HEK293 (cell line): Measurements from ENCODE around the gene PITPNC1.

Source experiments
- HOXC10 ChIP-seq: sonication (generic); formaldehyde crosslinking; IDR thresholded peaks from 2 replicates; pipeline ENCODE4 v1.8.1; 2023; ENCODE audit warnings: mild to moderate bottlenecking, missing genetic modification reagents
- KLF10 ChIP-seq: fragments of 450-650 bp; IDR thresholded peaks from 2 replicates; pipeline ENCODE4 v1.5.1; 2018; ENCODE audit warnings: missing biosample characterization, mild to moderate bottlenecking, missing genetic modification characterization
- SETDB1 ChIP-seq: IDR thresholded peaks from one replicate; pipeline ENCODE4 v1.6.1; 2017; ENCODE audit warnings: mild to moderate bottlenecking, low read length, moderate library complexity, mixed read lengths; ENCODE audit not compliant: insufficient read length
- ZBTB17 ChIP-seq: fragments of 450-650 bp; formaldehyde crosslinking; IDR thresholded peaks from 2 replicates; pipeline ENCODE4 v1.5.1; 2016; ENCODE audit warnings: missing biosample characterization, missing genetic modification characterization
- ZFP69B ChIP-seq: fragments of 450-650 bp; formaldehyde crosslinking; IDR thresholded peaks from 2 replicates; pipeline ENCODE4 v1.5.1; 2016; ENCODE audit warnings: missing biosample characterization, missing genetic modification characterization
- ZNF114 ChIP-seq: fragments of 450-650 bp; formaldehyde crosslinking; IDR thresholded peaks from 2 replicates; pipeline ENCODE4 v1.5.0; 2017; ENCODE audit warnings: missing biosample characterization, missing genetic modification characterization
- ZNF169 ChIP-seq: fragments of 450-650 bp; formaldehyde crosslinking; IDR thresholded peaks from 2 replicates; pipeline ENCODE4 v1.5.1; 2016; ENCODE audit warnings: missing biosample characterization, missing genetic modification characterization
- ZNF19 ChIP-seq: fragments of 450-650 bp; formaldehyde crosslinking; IDR thresholded peaks from 2 replicates; pipeline ENCODE4; 2016; ENCODE audit warnings: missing biosample characterization, missing genetic modification characterization, low read depth
- ZNF223 ChIP-seq: fragments of 450-650 bp; formaldehyde crosslinking; IDR thresholded peaks from 2 replicates; pipeline ENCODE4 v1.5.1; 2016; ENCODE audit warnings: missing biosample characterization, missing genetic modification characterization
- ZNF248 ChIP-seq: fragments of 450-650 bp; formaldehyde crosslinking; IDR thresholded peaks from 2 replicates; pipeline ENCODE4 v1.5.1; 2017; ENCODE audit warnings: missing biosample characterization, missing genetic modification characterization
- ZNF324 ChIP-seq: fragments of 450-650 bp; formaldehyde crosslinking; IDR thresholded peaks from 2 replicates; pipeline ENCODE4 v1.5.1; 2016; ENCODE audit warnings: missing biosample characterization, missing genetic modification characterization
- ZNF341 ChIP-seq: fragments of 450-650 bp; formaldehyde crosslinking; IDR thresholded peaks from 2 replicates; pipeline ENCODE4; 2016; ENCODE audit warnings: low read depth, missing biosample characterization, missing genetic modification characterization
- ZNF394 ChIP-seq: fragments of 450-650 bp; formaldehyde crosslinking; IDR thresholded peaks from 2 replicates; pipeline ENCODE4 v1.5.1; 2016; ENCODE audit warnings: missing biosample characterization, missing genetic modification characterization, mild to moderate bottlenecking, moderate library complexity, borderline replicate concordance
- ZNF426 ChIP-seq: fragments of 450-650 bp; formaldehyde crosslinking; IDR thresholded peaks from 2 replicates; pipeline ENCODE4 v1.5.1; 2017; ENCODE audit warnings: missing biosample characterization, missing genetic modification characterization, mild to moderate bottlenecking, inconsistent platforms, moderate library complexity
- ZNF654 ChIP-seq: fragments of 450-650 bp; formaldehyde crosslinking; IDR thresholded peaks from 2 replicates; pipeline ENCODE4 v1.5.1; 2016; ENCODE audit warnings: low read depth, missing biosample characterization, missing genetic modification characterization
- ZNF830 ChIP-seq: fragments of 450-650 bp; IDR thresholded peaks from 2 replicates; pipeline ENCODE4 v1.5.0; 2018; ENCODE audit warnings: missing biosample characterization, missing genetic modification characterization, low read depth, mild to moderate bottlenecking, moderate library complexity
- ZSCAN16 ChIP-seq: fragments of 450-650 bp; formaldehyde crosslinking; IDR thresholded peaks from 2 replicates; pipeline ENCODE4 v1.5.1; 2016; ENCODE audit warnings: missing biosample characterization, missing genetic modification characterization
- TF ChIP-seq, protein P1 (sequence below): fragments of 450-650 bp; formaldehyde crosslinking; IDR thresholded peaks from 2 replicates; pipeline ENCODE4 v1.5.1; 2016; ENCODE audit warnings: missing biosample characterization, missing genetic modification characterization
- TF ChIP-seq, protein P2 (sequence below): fragments of 450-650 bp; formaldehyde crosslinking; IDR thresholded peaks from 2 replicates; pipeline ENCODE4 v1.5.1; 2016; ENCODE audit warnings: missing biosample characterization, missing genetic modification characterization, low read depth
- TF ChIP-seq, protein P3 (sequence below): fragments of 450-650 bp; formaldehyde crosslinking; IDR thresholded peaks from 2 replicates; pipeline ENCODE4 v1.5.1; 2016; ENCODE audit warnings: missing biosample characterization, missing genetic modification characterization
- TF ChIP-seq, protein P4 (sequence below): fragments of 450-650 bp; formaldehyde crosslinking; IDR thresholded peaks from 2 replicates; pipeline ENCODE4 v1.5.1; 2016; ENCODE audit warnings: missing biosample characterization, missing genetic modification characterization
- TF ChIP-seq, protein P5 (sequence below): fragments of 450-650 bp; IDR thresholded peaks from 2 replicates; pipeline ENCODE4 v1.5.1; 2018; ENCODE audit warnings: missing biosample characterization, mild to moderate bottlenecking, missing genetic modification characterization
- TF ChIP-seq, protein P6 (sequence below): fragments of 450-650 bp; formaldehyde crosslinking; IDR thresholded peaks from 2 replicates; pipeline ENCODE4 v1.5.1; 2016; ENCODE audit warnings: missing biosample characterization, missing genetic modification characterization
- TF ChIP-seq, protein P7 (sequence below): fragments of 450-650 bp; formaldehyde crosslinking; IDR thresholded peaks from 2 replicates; pipeline ENCODE4 v1.5.1; 2017; ENCODE audit warnings: missing biosample characterization, missing genetic modification characterization

The PITPNC1 gene

DNA sequence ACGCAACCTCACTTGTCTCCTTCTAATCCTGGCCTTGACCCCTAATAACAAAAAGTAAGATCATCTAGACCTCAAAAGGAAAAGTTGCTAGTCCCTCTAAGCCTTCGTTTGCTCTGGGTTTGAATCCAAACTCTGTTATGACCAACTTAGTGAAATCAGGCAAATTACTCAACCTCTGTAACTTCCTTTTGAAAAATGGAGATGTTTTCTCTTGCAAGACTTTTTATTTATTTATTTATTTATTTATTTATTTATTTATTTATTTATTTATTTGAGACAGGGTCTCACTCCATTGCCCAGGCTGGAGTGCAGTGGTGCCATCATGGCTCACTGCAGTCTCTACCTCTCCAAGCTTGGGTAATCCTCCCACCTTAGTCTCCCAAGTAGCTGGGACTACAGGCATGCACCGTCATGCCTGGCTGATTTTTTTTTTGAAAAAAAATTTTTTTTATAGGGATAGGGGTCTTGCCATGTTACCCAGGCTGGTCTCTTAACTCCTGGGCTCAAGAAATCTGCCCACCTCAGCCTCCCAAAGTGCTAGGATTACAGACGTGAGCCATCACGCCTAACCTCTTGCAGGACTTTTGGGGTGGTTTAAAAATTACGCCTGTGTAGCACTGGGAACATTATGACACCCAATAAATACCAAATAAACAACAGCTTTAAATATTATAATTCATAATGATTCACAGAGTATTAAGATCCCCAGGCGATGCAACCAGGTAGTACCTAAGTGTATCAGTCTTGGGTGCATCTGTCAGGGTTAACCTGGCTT lies 63.4 kb downstream of the PITPNC1 start (continued):
- TF ChIP-seq ZNF394 (tag by site-specific recombination) (peak; percentile 96), KLF10 (tag by site-specific recombination) (no peak), ZBTB17 (tag by site-specific recombination) (no peak), HOXC10 (CRISPR knock-in tag) (no peak), ZNF248 (tag by site-specific recombination) (no peak), ZNF169 (tag by site-specific recombination) (no peak), SETDB1 (no peak), ZNF341 (0 out of 2 replicates have a peak, but pooled peaks have one; percentile 29), ZNF654 (tag by site-specific recombination) (peak; percentile 39; the same call in 1 of the 2 replicates), ZNF426 (tag by site-specific recombination) (peak; percentile 89), ZNF324 (no peak), ZNF114 (no peak), ZNF19 (no peak), ZNF223 (tag by site-specific recombination) (no peak), ZFP69B (no peak), ZSCAN16 (tag by site-specific recombination) (no peak), ZNF830 (tag by site-specific recombination) (no peak)
- TF ChIP-seq, protein P1, sequence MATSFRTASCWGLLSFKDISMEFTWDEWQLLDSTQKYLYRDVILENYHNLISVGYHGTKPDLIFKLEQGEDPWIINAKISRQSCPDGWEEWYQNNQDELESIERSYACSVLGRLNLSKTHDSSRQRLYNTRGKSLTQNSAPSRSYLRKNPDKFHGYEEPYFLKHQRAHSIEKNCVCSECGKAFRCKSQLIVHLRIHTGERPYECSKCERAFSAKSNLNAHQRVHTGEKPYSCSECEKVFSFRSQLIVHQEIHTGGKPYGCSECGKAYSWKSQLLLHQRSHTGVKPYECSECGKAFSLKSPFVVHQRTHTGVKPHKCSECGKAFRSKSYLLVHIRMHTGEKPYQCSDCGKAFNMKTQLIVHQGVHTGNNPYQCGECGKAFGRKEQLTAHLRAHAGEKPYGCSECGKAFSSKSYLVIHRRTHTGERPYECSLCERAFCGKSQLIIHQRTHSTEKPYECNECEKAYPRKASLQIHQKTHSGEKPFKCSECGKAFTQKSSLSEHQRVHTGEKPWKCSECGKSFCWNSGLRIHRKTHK (tag by site-specific recombination): no peak
- TF ChIP-seq, protein P2, sequence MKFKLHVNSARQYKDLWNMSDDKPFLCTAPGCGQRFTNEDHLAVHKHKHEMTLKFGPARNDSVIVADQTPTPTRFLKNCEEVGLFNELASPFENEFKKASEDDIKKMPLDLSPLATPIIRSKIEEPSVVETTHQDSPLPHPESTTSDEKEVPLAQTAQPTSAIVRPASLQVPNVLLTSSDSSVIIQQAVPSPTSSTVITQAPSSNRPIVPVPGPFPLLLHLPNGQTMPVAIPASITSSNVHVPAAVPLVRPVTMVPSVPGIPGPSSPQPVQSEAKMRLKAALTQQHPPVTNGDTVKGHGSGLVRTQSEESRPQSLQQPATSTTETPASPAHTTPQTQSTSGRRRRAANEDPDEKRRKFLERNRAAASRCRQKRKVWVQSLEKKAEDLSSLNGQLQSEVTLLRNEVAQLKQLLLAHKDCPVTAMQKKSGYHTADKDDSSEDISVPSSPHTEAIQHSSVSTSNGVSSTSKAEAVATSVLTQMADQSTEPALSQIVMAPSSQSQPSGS: no peak
- TF ChIP-seq, protein P3, sequence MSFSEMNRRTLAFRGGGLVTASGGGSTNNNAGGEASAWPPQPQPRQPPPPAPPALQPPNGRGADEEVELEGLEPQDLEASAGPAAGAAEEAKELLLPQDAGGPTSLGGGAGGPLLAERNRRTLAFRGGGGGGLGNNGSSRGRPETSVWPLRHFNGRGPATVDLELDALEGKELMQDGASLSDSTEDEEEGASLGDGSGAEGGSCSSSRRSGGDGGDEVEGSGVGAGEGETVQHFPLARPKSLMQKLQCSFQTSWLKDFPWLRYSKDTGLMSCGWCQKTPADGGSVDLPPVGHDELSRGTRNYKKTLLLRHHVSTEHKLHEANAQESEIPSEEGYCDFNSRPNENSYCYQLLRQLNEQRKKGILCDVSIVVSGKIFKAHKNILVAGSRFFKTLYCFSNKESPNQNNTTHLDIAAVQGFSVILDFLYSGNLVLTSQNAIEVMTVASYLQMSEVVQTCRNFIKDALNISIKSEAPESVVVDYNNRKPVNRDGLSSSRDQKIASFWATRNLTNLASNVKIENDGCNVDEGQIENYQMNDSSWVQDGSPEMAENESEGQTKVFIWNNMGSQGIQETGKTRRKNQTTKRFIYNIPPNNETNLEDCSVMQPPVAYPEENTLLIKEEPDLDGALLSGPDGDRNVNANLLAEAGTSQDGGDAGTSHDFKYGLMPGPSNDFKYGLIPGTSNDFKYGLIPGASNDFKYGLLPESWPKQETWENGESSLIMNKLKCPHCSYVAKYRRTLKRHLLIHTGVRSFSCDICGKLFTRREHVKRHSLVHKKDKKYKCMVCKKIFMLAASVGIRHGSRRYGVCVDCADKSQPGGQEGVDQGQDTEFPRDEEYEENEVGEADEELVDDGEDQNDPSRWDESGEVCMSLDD (tag by site-specific recombination): no peak
- TF ChIP-seq, protein P4, sequence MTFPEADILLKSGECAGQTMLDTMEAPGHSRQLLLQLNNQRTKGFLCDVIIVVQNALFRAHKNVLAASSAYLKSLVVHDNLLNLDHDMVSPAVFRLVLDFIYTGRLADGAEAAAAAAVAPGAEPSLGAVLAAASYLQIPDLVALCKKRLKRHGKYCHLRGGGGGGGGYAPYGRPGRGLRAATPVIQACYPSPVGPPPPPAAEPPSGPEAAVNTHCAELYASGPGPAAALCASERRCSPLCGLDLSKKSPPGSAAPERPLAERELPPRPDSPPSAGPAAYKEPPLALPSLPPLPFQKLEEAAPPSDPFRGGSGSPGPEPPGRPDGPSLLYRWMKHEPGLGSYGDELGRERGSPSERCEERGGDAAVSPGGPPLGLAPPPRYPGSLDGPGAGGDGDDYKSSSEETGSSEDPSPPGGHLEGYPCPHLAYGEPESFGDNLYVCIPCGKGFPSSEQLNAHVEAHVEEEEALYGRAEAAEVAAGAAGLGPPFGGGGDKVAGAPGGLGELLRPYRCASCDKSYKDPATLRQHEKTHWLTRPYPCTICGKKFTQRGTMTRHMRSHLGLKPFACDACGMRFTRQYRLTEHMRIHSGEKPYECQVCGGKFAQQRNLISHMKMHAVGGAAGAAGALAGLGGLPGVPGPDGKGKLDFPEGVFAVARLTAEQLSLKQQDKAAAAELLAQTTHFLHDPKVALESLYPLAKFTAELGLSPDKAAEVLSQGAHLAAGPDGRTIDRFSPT (tag by site-specific recombination): no peak
- TF ChIP-seq, protein P5, sequence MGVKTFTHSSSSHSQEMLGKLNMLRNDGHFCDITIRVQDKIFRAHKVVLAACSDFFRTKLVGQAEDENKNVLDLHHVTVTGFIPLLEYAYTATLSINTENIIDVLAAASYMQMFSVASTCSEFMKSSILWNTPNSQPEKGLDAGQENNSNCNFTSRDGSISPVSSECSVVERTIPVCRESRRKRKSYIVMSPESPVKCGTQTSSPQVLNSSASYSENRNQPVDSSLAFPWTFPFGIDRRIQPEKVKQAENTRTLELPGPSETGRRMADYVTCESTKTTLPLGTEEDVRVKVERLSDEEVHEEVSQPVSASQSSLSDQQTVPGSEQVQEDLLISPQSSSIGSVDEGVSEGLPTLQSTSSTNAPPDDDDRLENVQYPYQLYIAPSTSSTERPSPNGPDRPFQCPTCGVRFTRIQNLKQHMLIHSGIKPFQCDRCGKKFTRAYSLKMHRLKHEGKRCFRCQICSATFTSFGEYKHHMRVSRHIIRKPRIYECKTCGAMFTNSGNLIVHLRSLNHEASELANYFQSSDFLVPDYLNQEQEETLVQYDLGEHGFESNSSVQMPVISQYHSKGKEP: no peak
- TF ChIP-seq, protein P6, sequence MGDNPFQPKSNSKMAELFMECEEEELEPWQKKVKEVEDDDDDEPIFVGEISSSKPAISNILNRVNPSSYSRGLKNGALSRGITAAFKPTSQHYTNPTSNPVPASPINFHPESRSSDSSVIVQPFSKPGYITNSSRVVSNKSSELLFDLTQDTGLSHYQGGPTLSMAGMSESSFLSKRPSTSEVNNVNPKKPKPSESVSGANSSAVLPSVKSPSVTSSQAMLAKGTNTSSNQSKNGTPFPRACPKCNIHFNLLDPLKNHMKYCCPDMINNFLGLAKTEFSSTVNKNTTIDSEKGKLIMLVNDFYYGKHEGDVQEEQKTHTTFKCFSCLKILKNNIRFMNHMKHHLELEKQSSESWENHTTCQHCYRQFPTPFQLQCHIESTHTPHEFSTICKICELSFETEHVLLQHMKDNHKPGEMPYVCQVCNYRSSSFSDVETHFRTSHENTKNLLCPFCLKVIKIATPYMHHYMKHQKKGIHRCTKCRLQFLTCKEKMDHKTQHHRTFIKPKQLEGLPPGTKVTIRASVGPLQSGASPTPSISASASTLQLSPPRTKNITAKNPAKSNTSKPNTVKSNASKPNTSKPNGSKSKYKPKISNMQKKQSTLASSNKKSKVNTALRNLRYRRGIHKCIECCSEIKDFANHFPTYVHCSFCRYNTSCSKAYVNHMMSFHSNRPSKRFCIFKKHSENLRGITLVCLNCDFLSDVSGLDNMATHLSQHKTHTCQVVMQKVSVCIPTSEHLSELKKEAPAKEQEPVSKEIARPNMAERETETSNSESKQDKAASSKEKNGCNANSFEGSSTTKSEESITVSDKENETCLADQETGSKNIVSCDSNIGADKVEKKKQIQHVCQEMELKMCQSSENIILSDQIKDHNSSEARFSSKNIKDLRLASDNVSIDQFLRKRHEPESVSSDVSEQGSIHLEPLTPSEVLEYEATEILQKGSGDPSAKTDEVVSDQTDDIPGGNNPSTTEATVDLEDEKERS (tag by site-specific recombination): no peak
- TF ChIP-seq, protein P7, sequence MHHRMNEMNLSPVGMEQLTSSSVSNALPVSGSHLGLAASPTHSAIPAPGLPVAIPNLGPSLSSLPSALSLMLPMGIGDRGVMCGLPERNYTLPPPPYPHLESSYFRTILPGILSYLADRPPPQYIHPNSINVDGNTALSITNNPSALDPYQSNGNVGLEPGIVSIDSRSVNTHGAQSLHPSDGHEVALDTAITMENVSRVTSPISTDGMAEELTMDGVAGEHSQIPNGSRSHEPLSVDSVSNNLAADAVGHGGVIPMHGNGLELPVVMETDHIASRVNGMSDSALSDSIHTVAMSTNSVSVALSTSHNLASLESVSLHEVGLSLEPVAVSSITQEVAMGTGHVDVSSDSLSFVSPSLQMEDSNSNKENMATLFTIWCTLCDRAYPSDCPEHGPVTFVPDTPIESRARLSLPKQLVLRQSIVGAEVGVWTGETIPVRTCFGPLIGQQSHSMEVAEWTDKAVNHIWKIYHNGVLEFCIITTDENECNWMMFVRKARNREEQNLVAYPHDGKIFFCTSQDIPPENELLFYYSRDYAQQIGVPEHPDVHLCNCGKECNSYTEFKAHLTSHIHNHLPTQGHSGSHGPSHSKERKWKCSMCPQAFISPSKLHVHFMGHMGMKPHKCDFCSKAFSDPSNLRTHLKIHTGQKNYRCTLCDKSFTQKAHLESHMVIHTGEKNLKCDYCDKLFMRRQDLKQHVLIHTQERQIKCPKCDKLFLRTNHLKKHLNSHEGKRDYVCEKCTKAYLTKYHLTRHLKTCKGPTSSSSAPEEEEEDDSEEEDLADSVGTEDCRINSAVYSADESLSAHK (tag by site-specific recombination): no peak
